NCI-H1105 (cell line): ENCODE measurements around the gene JPH3.

Experiments
- DNase-seq: peaks from one replicate; lab custom pipeline; 2025; lab: John Stamatoyannopoulos, UW

The JPH3 gene

GRCh38 chr16:87601401-87601981, 817 bp upstream of the JPH3 start:
- no peak for DNase-seq

GRCh38 chr16:87602821-87603683, 744 bp downstream of the JPH3 start:
- no peak for DNase-seq

DNA sequence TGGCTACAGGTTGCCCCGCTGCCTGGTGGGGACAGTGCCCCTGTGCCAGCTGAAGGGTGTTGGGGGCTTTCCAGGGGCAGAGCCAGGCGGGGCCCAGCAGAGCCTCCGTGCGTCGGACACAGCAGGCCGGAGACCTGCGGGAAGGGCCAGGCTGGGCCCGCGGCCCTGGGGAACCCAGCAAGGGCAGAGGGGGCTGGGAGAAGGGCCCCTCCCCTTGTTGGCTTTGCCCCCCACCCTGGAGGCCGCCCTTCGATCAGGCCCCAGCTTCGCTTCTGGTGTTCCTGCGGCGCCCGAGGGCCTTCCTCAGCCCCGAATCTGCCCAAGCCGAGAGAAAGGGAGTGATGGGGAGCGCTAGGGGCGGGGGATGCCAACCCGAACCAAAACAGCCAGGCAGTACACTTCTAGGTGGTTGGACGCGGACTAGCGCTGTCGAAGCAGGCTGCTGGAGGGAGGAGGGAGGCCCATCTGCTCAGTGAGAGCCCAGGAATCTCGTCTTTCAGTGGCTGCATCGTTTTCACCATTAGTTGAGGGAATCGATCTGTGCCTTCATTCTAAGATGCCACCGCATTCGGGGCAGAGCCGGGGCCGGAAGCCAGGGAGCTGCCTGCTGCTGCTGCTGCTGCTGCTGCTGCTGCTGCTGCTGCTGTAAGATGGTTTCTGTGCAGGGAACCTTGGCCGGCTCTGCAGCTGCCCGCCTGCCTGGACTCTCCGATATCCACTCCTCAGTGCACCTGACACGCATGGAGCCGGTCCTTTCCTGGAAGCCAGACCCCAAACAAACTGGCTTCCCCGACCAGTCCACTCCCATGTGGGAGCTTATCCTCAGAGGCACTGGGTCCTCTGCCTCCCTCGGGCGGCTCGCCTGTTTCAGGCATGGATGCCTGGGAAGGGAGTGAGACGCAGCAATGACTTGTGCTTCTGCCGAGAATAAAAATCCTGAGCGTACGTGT, 1.7 kb downstream of the JPH3 start:
- no peak for DNase-seq

DNA sequence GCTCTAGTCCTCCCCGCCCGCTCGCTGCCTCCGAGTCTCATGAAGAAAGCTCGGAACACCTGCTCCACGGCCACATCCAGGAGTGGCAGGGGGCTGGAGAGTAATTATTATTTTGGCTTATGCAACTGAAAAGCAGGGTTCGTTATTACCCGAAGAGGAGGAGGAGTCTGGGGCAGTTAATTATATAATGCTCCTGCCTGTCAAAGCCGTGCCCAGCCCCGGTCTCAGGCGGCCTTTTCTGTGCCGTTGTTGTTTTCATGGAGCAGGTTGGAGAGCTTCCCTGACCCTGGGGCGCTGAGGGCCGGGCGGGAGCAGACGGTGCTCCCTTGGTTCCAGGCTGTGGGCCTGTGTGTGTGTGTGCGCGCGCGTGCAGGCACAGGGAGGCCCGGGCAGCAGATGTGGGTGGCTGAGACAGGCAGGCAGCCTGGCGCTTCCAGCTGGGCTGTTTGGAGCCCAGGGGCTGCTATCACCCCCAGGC, 2.4 kb downstream of the JPH3 start:
- DNase-seq: no peak

- DNase-seq: no peak
Measured at GRCh38 chr16:87607223-87607622, 4.9 kb downstream of the JPH3 start.

DNA sequence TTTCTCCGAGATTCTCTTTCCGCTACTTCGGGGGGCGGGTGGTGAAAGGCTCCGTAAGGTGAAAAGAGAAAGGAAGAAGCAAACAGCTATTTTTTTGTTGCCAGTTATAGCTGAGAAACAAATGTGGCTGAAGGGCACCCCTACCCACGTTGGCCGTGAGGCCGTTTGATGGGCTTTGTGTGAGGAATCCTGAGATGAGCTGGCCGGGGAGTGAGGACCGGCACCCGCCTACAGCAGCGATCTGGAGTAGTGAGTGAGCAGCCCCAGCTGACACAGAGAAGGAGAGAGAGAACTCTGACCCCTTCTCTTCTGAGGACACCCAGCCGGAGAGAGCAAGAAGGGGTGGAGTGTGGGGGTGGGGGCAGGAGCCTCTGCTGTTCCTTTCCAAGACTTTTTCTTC, 5.6 kb downstream of the JPH3 start:
- DNase-seq: no peak

GRCh38 chr16:87608400-87608985, 6.2 kb downstream of the JPH3 start:
- no peak for DNase-seq

GRCh38 chr16:87610026-87610425, 7.7 kb downstream of the JPH3 start:
- no peak for DNase-seq

DNA sequence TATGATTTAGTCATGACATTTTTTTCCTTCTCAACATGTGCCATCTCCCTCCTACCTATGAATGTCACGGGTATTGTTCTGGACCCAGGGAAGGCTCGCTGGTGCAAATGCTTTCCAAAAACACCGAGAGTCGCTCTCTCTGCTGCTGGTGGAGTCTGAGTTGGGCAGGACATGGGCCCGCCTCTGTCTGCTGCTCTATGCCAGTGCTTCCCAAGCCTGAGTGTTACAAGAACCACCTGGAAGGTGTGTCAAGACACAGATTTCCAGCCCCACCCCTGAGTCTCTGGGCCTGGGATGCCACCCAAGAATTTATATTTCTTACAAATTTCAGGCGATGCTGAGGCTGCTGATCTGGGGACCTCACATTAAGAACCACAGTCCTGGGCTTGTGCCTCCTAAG, 9.1 kb downstream of the JPH3 start:
- DNase-seq: no peak

- no peak for DNase-seq
Measured at GRCh38 chr16:87613961-87614360, 11.7 kb downstream of the JPH3 start.

DNA sequence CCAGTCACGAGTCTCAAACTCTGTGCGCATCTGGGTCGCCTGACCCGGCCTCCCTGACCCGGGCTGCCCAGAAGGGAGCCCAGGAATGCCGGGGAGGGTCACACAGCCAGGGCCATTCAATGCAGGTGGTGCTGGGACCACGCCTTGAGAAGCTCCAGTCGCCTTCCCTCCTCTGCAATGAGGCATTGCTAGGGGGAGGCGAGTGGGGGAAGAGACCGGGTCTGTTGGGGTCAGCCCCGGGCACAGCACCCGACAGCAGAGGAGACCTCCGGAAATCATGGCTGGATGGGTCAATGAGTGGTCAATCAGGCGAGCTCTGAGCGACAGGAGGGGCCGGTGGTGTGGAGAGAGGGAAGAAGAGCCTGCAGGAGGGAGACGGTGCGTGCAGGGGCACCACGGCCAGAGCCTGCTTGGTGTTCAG, 13.3 kb downstream of the JPH3 start:
- no peak for DNase-seq

DNA sequence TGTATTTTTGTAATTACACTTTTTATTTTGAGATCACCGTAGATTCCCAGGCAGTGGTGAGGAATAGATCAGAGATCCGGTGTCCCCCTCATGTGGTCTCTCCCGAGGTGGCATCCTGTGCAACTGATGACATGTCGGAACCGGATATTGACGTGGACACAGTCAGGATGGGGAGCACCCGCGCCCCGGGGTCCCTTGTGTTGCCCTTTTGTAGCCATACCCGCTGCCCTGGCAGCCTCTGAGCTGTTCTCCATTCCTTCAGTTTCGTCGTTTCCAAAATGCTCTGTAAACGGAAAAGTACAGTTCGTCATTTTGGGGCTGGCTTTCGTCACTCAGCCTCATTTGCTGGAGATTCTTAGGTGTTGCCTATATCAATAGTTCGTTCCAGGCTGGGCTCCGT, 14.2 kb downstream of the JPH3 start:
- DNase-seq: no peak

GRCh38 chr16:87618216-87618615, 15.9 kb downstream of the JPH3 start:
- no peak for DNase-seq

- DNase-seq: no peak
Measured at GRCh38 chr16:87619360-87620200, 17.3 kb downstream of the JPH3 start.

- DNase-seq: no peak
Measured at GRCh38 chr16:87620201-87620495, 17.8 kb downstream of the JPH3 start.

GRCh38 chr16:87621550-87621829, 19.2 kb downstream of the JPH3 start:
- no peak for DNase-seq

GRCh38 chr16:87621976-87622713, 19.8 kb downstream of the JPH3 start:
- DNase-seq: no peak

GRCh38 chr16:87622756-87623319, 20.5 kb downstream of the JPH3 start:
- DNase-seq: no peak

DNA sequence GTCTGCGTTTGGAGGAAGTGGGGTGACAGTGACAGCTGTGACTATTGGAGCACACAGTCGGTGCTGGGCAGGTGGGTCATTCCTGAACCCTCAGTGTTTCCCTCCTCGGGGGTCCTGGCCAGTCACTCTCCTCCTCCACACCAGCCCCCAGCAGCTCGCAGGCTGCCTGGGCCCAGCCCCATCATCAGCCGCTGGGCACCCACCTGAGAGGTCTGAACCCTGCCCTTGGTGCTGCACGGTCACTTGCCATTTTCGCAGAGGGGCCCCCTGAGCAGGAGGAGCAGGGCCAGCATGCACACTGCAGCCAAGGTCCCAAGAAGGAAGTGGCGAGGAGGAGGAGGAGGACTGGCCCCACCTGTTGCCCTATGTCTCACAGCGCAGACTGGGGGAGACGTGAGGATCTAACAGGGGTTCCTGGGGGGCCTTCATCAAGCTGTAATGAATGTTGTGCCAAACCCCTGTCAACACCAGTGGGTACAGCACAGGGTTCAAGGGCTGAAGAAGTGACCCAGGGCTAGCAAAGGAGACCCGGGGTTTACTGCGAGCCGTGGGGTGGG, 23.0 kb downstream of the JPH3 start:
- no peak for DNase-seq

- DNase-seq: no peak
Measured at GRCh38 chr16:87626401-87626800, 24.1 kb downstream of the JPH3 start.
